Measurements from ENCODE around the gene COL18A1.

The COL18A1 gene

DNA sequence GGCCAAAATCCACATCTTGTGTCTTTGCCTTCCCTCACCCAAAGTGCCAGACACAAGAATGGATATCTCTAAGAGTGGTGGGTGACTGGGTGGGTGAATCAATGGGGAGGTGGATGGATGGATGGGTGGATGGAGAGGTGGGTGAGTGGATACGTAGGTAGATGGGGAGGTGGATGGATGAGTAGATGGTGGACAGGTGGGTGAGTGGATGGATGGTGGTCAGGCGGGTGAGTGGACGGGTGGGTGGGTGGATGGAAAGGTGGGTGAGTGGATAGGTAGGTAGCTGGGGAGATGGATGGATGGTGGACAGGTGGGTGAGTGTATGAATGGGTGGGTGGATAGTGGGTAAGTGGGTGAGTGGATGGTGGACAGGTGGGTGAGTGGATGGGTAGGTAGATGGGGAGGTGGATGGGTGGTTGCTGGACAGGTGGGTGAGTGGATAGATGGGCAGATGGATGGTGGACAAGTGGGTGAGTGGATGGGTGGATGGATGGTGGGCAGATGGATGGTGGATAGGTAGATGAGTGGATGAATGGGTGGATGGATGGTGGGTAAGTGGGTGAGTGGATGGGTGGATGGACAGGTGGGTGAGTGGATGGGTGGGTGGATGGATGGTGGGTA is 103.0 kb downstream of the COL18A1 start:
- no peak for DNase-seq (ENCODE audit: low spot score)

DNA sequence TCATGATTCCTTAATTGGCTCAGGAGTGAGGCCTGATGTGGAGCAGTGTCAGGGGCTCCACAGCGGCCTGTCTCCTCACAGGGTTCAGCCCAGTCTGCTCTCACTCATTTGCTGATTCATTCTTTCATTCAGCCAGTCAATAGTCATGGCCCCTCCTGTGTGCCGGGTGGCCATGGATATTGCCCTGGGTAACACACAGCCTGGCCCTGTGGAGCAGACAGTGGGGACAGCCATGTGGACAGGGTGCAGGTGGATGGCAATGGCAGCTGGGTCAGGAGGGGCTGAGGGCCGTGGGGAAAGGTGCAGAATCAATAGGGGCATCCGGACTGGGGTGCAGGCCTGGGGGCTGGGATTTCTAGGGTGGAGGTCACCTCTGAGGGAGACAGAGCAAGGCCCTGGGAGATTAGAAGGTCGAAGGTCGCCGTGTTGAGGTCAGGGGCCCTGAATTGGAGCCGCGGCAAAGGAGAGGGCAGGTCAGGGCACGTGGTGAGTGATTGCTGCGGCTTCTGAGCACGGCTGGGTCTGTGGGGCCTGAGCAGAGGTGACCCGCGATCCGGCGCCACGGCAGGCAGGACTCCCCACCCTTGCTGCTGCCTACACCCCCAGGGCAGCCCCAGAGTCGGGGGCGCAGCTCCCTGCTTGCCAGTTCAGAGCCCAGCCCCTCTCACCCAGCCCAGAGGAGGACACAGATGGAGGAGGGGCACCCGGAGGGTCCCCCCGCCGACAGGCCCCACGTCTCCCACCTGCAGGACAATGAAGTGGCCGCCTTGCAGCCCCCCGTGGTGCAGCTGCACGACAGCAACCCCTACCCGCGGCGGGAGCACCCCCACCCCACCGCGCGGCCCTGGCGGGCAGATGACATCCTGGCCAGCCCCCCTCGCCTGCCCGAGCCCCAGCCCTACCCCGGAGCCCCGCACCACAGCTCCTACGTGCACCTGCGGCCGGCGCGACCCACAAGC is 103.9 kb downstream of the COL18A1 start:
- no peak for DNase-seq (ENCODE audit: low spot score)

DNA sequence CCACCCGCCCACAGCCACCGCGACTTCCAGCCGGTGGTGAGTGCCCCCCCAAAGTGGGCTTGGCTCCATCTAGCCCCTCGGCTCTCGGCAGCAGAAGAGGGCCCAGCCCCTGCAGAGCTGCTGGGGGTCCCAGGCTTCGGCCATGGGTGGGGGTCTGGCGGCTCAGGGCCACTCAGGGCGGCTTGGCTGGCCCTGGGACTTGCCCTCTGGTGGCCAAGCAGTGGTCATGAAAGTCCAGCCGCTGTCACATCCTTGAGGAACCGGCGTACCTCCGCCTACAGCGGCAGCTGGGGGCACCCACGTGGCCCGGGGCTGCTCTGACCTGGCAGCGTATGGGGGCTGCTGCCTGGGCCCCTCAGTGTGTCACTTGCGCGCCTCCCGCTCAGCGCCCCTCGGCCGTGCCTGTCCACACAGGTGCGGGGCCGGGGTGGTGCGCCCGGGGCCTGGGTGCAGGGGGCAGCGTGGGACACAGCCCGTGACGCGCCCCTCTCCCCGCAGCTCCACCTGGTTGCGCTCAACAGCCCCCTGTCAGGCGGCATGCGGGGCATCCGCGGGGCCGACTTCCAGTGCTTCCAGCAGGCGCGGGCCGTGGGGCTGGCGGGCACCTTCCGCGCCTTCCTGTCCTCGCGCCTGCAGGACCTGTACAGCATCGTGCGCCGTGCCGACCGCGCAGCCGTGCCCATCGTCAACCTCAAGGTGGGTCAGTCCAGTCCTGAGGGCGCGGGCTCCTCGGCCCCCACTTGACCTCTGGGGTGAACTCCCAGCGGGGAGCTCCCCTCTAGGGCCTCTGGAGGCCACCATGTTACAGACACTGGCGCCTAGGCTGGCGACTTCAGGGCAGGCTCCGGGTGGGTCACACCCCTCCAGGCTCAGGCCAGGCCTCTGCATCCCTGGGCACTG is 104.9 kb downstream of the COL18A1 start:
- DNase-seq (ENCODE audit: low spot score), result no peak

DNA sequence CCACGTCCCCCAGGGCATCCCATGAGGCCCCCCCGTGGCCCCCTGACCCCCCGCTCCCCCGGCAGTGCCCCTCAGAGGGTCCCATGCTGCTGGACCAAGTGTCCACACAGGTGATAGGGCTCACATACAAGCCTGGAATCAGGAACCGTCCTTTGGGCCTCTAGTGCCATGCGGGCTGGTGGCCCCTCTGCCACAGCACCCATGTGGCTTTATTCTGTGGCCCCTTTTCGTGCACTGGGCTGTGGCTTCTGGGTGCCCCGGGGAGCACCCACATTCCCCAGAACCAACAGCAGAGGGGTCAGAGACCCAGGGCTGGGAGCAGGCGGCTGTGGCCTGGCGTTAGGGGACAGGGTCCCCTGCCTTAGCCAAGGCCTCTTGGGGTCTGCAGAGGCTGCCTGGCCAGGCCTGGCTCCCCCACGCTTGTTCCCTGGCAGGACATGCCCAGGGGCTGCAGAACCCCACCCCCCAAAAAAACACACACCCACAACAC is 105.5 kb downstream of the COL18A1 start:
- no peak for DNase-seq (ENCODE audit: low spot score)

DNA sequence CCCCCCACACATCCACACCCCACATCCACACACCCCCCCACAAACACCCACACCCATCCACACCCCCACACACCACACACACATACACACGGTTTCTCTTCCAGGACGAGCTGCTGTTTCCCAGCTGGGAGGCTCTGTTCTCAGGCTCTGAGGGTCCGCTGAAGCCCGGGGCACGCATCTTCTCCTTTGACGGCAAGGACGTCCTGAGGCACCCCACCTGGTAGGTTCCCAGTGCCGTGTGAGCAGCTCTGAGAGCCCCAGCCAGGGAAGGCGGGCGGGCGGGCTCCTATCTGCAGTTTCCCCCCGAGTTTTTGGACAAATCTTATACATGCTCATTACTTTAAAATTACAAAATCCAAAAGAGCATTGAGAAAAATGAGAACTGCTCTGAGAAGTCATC is 106.0 kb downstream of the COL18A1 start:
- no peak for DNase-seq (ENCODE audit: low spot score)

DNA sequence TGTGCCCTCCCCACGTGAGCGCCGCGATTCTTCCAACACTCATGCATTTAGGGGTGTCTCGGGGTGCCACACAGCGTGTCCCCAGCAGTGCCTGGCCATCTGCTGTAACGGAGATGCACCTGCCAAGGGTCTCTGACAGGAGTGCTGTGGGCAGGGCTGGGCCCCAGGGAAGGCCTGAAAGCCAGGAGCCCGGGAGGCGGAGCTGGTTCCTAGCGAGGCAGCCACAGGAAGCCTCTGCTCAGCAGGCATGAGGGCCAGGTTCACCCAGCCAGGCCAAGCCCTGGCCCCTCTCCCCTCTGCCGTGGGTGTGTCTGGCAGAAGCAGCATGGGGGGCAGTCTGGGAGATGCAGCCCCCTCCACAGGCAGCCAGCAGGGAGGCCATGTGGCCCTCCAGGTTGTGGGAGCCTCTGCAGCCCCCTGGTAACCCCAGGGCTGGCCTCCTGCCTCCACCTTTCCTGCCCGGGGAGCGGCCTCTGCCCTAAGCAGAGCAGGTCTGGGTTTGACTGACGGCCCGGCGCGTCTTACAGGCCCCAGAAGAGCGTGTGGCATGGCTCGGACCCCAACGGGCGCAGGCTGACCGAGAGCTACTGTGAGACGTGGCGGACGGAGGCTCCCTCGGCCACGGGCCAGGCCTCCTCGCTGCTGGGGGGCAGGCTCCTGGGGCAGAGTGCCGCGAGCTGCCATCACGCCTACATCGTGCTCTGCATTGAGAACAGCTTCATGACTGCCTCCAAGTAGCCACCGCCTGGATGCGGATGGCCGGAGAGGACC is 106.9 kb downstream of the COL18A1 start:
- no peak for DNase-seq (ENCODE audit: low spot score)

DNA sequence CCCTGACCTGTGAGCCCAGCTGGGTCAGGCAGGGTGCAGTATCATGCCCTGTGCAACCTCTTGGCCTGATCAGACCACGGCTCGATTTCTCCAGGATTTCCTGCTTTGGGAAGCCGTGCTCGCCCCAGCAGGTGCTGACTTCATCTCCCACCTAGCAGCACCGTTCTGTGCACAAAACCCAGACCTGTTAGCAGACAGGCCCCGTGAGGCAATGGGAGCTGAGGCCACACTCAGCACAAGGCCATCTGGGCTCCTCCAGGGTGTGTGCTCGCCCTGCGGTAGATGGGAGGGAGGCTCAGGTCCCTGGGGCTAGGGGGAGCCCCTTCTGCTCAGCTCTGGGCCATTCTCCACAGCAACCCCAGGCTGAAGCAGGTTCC is 107.6 kb downstream of the COL18A1 start:
- DNase-seq (ENCODE audit: low spot score), result no peak

DNA sequence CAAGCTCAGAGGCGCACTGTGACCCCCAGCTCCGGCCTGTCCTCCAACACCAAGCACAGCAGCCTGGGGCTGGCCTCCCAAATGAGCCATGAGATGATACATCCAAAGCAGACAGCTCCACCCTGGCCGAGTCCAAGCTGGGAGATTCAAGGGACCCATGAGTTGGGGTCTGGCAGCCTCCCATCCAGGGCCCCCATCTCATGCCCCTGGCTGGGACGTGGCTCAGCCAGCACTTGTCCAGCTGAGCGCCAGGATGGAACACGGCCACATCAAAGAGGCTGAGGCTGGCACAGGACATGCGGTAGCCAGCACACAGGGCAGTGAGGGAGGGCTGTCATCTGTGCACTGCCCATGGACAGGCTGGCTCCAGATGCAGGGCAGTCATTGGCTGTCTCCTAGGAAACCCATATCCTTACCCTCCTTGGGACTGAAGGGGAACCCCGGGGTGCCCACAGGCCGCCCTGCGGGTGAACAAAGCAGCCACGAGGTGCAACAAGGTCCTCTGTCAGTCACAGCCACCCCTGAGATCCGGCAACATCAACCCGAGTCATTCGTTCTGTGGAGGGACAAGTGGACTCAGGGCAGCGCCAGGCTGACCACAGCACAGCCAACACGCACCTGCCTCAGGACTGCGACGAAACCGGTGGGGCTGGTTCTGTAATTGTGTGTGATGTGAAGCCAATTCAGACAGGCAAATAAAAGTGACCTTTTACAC is 108.2 kb downstream of the COL18A1 start:
- DNase-seq (ENCODE audit: low spot score), result no peak

DNA sequence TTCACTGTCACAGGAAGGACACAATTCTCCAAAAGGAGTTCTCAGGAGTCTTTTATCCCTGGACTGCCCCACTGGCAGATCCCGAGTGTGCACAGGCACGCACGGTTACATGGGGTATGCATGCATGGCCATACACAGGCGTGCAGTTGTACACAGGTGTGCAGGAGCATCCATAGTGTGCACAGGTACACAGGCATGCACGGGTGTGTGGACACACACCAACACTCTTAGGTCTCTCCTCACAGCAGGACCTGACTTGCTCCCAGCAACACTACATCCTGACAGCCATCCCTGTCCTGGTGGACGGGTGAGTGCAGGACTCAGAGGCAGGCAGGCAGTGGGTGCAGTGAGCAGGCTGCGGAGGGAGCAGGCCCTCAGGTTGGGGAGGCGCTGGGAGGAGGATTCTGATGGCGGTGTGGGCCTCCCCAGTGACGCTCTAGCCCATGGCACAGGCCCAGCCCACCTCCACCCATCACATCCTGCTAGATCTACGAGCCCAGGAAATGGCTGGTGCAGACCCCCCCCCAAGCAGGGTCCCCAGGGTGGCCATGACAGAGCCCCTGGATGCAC is 108.9 kb downstream of the COL18A1 start:
- no peak for DNase-seq (ENCODE audit: low spot score)

DNA sequence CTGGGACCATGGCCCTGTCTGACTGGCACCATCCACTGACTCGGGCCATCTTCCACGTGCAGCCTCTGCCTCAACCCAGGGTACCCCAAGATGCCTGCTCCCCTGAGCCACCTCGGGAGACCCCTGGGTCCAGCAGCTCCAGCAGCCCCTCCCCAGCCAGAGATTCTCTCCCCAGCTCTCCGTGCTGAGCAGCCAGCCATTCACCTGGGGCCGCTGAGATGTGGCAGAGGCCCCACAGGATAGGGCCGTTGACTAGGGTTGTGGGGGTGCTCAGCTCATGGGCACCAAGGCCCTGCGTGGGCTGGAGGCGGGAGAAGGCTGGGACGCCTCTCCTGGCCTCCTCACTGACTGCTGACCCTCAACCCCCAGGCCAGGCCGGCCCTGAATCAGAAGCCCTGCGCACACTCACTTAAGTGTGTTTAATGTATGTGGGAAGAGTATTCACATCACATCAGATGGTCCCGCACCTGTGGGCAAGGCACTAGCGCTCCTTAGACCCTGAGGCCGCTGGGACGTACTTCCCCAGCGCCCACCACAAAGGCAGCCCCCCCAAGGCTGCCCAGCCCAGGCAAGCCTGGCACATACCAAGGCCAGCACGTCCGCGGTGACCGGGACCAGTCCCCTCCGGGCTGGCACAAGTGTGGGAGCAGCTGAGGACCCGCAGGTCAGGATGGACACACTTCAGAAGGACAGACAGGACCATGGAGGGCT is 109.5 kb downstream of the COL18A1 start:
- no peak for DNase-seq (ENCODE audit: low spot score)

DNA sequence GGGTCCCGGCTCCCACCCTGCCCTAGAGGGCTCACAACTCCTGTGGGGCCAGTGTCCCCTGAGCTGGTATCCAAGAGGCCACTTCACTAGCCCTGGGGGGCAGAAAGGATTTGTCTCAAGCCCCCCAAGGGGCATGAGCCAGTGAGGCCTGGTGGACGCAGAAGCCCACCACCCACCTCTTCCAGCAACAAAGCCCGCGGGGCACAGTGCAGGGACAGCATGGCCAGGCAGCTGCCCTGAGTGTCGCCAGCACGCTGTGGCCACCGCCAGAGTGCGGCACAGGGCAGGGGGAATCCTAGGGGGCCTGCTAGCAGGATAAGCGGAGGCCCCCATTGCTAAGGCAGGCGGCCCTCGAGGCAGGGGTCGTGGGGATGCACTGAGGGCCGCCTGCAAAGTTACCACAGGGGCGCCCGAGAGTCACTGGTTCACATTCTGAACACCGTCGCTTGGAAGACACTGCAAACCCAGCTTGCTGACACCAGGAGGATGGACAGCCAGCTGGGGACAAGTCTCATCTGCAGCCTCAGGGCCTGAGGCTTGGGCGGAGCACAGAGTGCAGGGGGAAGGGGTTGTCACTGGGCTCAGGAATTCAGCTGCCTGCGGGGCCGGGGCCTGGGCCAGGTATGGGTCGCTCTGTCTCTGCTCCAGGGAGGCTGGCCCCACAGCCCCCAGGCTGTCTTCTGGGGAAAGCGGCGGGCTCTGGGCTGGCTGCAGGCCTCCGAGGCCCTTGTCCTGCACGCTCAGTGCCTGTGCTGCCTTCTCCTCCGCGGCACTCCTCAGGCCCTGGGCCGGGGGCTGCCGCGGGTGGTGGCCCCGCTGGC is 110.5 kb downstream of the COL18A1 start:
- DNase-seq (ENCODE audit: low spot score), result no peak

DNA sequence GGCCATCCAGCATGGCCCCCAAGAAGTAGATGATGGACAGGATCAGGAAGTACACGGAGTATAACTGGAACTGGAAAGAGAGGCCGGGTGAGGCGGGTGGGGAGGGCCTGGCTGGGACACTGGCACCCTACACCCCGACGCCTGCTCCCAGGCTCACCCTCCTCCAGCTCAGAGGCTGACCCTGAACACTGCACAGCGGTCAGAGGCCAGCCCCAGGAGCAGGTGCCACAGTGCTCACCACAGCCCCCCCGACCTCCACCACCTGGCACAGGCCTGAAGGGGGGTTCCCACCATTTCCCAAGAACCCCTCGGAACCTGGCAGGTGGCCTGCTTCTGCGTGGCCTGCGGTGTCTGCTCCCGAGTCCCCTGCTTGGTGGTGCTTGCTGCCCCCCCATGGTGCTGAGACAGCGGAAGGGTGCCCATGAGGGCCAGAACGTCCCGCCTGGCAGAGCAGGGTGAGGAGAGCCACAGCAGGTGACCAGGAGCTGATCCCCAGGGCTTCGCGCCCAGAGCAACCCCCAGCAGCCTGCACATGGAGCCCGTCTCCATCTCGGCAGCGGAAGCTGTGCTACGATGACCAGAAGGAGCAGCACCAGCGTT is 111.2 kb downstream of the COL18A1 start:
- no peak for DNase-seq (ENCODE audit: low spot score)

DNA sequence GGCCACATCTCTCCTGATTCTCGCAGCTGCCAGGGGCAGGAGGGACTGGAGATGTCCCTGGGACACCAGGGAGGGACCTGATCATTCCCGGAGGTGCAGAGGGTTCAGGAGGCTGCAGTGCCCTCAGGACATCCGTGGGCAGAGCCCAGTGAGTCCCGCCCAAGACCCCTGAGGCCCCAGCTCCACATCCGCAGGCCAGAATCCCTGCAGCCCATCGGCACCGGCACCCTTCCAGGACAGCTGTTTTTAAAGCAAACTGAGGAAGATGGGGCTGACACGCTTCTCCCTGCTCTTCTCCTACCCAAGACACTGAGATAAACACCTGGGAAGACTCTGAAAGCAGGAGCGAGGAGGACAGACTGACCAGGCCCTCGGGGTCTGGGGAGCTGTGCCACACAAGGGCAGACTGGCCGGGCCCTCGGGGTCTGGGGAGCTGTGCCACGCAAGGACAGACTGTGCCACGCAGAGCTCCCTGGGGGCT is 111.7 kb downstream of the COL18A1 start:
- DNase-seq (ENCODE audit: low spot score), result no peak

DNA sequence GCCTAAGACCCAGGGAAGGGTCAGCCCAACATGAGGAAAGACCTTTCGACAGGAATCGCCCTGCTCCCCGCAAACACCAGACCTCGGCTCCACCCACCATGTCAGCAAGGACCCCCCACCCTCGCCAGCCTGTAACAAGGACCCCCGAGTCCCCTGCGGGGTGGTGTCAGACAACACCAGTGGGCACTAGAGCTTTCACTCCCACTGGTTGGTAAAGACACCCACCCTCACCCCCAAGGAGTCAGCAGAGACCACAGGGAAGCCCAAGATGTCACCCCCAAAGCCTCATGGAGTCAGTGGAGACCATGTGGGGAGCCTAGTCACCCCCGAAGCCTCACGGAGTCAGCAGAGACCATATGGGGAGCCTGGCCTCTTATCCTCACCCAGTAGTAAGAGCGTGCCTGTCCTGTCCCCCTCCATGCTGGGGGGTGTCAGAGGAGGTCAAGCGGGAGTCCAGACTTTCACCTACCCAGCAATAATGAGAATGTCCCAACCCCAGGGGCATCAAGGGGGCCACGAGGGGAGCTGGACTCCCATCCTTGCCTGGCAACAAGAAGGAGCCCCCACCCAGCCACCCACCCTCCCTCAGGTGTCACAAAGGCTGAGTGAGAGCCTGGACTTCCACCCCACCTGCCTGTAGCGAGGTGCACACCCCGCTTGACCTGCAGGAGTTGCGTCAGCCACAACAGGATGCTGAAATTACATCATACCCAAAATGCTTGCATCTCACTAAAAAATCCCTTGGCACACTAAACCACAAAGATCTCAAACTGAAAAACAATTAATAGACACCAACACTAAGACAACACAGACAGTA is 112.5 kb downstream of the COL18A1 start:
- DNase-seq (ENCODE audit: low spot score), result no peak

DNA sequence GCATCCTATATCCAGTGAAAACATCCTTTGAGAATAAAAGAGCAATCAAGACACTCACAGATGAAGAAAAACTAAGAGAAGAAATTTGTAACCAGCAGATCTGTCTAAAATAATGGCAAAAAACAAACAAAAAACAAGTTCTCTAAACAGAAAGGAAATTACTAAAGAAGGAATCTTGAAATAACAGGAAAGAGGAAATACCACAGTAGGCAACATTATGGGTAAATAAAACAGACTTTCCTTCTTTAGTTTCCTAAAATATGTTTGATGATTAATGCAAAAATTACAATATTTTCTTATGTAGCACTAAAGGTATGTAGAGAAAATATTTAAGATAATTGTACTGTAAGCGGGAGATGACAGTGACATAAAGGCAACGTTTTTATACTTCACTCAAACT is 113.8 kb downstream of the COL18A1 start:
- no peak for DNase-seq (ENCODE audit: low spot score)

DNA sequence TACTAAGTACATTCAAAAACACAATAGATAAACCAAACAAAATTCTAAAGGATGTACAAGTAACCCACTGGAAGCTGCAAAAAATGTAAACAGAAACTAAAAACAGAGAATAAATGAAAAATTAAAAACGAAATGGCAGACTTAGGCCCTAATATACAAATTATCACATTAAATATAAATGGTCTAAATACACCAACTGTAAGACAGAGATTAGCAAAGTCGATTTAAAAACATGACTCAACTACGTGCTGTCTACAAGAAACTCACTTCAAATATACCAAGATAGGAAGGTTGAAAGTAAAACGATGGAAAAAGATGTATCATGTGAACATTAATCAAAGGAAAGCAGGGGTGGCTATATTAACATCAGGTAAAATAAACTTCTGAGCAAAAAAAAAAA is 114.2 kb downstream of the COL18A1 start:
- DNase-seq (ENCODE audit: low spot score), result no peak

DNA sequence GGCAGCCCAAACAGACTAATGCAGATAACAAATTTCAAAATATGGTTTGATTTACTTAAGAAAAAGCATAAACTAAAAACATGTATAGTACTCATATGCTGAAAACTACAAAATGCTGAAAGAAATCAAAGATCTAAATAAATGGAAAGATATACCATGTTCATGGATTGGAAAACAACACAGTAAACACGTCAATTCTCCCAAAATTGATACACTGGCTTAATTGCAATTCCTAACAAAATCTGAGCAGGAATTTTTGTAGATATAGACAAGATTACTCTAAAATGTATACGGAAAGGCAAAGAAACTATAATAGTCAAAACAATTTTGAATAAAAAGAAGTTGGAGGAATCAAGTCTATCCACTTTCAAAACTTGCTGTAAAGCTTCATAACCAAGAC is 116.3 kb downstream of the COL18A1 start:
- no peak for DNase-seq (ENCODE audit: low spot score)

DNA sequence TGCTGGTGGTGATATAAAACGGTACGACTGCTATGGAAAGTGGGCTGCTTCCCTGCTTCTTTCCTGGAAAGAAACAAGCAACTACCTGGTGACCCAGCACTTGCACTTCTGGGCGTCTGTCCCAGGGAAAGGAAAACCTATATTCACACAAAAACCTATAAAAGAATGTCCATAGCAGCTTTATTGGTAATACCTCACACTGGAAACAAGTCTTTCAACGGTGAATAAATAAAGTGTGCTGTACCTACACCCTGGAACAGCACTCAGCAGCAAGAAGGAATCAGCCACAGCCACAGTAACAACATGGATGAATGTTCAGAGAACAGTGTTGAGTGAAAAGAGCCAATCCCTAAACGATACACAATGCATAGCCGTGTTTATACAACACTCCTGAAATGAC is 117.4 kb downstream of the COL18A1 start:
- no peak for DNase-seq (ENCODE audit: low spot score)
